Activated CD4-positive, alpha-beta T cell treated with anti-CD3 and anti-CD28 coated beads, Interleukin-10, Interleukin-2, amounts not matched to agents 100 ng/mL and 50 ng/mL, durations not matched to agents 16 hours and 8 hours (primary cell): Measurements from ENCODE around the gene COL15A1.

ENCODE experiments used
- DNase-seq: peaks from one replicate; pipeline ENCODE4 v3.0.0-alpha.2; 2020

Gene COL15A1

DNA sequence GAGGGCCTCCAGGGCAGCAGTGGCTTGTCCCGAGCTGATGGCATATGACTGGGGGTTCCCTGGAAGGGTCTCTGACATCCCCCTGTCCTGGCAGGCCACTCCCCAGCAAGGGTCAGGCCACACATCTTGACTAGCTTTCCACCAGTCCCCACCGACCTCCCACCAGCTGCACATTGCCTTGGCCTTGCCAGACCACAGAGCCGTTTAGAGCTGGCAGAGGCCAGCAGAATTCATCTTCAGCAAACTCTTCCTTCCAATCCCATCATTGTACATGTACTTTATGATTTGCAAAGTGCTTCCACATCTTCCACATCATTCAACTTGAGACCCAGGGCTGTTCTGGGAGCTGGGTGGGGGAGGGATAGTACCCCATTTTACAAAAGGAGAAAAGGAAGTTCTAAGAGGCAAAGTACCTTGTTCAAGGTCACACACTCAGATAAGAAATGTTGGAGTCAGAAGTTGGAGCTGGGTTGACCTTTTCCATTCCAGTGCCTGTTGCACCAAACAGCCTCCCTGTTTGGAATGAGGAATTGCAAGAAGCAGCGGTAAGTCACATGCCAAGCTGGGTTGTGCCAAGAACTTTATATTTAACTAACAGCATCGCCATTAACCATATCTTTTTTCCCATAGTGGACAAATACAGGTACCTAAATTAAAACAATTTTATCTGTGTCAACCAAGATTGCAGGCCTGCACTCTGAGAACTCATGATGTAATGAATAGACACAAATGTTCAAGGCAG lies 25.8 kb upstream of the COL15A1 start:
- DNase-seq = no peak

DNA sequence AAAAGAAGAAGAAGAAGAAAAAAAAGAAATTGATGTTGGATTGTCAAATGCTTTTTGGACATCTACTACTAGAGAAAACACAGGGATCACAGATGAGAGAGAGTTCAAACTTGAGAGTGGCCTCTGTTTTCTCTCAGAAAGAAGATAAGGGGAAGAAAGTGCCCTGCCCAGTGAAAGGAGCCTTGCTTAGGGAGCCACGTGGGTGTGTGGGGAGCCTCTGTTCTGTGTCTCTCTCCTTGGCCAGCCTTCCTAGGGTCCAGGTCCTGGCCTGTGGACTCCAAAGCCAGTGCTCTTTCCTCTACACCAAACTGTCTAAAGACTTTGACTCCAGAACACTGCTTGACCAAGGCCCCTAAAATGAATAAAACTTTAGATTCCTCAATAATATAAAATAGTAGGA lies 22.0 kb upstream of the COL15A1 start:
- DNase-seq = no peak

DNA sequence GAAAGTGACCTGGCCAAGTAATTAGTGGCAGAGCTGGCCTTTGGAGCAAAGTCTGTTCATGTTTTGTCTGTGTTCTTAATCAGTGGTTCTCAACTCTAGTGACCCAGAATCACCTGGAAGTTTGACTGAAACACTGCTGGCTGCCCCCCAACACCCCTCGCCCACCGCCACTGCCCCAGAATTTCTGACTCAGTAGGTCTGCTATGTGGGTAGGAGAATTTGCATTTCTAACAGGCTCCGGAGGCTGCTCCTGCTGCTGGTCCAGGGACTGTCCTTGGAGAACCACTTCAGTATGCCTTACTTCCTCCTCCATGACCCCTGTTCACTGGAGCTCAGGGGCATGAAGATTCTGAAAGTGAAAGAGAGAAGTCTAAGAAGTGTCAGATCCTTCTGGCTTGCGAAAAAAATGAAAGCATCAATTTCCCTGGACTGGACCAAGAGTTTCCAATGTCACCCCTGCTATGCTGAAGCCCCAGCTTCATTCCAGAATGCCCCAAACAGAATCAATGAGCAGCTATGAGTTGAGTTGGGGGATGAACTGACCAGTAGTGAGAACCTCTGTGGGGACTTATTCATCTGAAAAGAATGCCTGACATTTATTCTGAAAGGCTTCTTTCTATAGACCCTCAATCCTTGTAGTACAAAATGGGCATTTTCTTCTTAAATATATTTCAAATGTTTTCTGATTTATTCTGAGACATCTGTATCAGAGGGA lies 20.8 kb upstream of the COL15A1 start:
- no peak for DNase-seq

DNA sequence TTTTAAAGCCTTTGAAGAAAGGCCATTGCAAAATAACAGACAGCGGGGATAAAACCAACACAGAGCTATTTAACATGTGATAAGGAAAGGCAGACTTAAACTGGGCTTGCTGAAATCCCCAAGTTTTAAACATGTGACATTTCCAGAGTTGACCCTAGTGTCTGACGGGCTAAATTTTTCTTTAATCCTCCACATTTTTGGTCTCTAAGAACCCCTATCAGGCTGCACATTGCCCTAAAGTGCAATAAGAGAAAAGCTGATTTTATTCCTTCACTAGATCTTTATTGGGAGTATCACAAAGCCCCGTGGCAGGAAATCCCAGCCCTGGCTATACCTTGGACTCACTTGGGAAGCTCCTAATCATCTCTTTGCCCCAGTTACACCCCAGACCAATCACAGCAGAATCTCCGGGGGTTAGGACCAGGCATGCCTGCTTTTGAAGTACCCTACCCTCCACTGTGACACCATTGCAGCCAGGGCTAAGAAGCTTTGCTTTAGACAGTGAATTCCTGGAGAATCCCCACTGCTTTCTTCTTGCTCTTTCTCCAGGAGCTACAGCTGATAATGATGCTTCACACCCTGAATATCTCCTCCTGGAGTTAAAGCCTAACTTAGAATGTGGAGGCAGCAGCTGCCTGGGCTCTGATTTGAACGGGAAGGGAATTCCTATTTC lies 20.1 kb upstream of the COL15A1 start:
- DNase-seq = no peak

DNA sequence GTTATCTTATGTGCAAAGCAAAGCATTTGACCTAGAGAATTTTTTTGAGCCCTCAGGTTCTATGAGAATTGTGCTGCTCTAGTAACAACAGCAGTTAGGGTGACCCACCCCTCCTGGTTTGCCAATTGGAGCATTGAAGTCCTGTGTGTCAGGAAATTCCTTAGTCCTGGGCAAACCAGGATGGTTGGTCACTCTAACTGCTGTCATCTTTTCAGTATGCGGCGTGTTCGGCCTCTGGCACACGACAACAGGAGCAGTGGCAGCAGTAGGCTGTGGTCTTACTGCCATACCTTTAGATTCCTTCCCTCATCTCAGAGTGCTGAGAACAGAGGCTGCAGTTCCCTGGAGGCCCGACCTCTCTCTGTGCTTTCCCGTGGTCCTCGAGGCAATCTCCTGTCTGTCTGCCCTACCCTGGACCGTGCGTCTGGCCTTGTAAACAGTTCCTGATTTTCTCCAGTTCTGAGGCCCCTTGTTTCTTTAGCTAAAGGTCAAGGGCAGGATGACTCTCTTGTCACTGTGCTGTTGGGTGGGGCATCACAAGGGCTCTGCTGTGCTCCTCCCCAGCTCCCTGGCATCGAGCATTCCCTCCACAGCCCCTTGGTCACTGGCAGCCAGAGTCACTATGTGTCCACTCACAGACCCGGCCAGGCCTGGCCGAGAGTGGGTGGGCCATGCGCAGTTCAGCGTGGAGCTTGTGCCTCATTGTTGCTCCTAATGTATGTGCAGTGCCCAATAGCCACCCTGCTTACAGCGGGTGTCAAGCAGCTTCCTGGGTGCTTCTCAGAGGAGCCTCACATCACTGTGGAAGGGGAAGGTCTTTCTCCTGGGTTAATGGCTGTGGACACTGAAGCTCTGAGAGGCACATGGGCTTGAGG lies 18.5 kb upstream of the COL15A1 start:
- no peak for DNase-seq

DNA sequence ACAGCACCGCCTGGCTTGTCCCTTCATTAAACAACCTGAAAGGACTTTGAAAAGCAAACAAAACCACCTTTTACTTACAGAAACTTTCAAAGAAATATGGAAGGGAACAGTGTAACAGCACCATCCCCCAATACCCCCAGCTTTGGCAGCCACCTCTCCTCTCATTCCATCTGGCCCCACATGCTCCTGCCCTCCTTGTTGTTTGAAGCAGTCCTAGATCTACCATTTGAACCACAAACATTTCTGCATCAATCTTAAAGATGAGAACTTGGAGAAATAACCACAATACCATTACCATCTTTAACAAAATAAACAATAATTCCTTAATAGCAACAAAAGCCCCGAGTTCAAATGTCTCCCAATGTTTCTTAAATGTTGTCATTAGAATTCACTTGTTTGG lies 17.8 kb upstream of the COL15A1 start:
- DNase-seq = no peak

DNA sequence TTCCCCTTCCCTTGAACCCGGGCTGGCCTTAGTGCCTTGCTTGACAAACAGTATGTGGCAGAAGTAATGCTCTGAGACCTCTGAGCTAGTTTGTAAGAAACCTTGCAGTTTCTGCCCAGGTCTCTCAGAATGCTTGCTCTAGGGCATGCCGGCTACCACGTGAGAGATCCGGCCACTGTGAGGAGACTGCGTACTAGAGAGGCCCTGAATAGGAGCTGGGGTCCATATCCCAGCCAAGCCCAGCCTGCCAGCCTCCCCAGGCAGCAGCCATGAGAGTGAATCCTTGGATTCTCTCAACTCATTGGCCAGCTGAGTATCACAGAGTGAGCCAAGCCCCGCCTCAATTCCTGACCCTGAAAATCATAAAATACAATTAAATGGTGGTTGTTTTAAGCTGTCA lies 16.0 kb upstream of the COL15A1 start:
- no peak for DNase-seq

DNA sequence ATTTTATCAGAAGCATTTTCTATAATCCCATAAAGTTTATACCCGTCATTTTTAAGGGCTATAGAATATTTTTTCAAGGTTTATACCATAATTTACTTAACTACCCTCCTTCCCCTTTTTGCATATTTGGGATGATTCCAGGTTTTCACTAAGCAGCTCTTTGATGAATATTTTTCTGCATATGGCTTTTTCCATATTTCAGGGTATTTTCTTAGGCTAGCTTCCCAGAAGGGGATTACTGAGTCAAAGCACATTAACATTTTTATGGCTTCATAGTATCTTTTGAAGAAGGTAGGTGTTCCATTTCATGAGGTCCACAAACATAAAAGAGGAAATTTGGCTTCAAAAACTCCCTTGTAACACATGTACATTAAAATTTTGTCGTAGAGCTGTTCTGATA lies 14.6 kb upstream of the COL15A1 start:
- no peak for DNase-seq

DNA sequence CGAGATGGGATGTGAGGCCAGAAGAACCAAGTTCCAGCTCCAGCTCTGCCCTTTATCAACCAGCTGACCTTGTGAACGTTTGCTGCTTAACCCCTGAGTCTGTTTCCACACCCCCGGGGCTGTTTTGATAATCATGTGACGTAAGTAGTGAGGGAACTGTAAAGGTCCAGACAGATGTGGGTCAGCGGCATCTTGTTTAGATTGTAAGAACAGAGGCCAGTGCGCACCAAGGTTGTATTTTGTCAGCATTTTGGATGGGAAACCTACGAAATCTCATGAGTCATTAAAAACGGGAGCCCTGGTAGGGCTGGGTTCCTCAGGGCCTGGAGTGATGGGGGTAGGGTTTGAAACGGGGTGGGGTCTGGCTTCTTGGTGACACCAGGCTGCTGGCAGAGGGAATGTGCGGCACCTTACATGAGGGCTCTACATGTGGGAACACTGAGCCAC lies 13.8 kb upstream of the COL15A1 start:
- DNase-seq = no peak

DNA sequence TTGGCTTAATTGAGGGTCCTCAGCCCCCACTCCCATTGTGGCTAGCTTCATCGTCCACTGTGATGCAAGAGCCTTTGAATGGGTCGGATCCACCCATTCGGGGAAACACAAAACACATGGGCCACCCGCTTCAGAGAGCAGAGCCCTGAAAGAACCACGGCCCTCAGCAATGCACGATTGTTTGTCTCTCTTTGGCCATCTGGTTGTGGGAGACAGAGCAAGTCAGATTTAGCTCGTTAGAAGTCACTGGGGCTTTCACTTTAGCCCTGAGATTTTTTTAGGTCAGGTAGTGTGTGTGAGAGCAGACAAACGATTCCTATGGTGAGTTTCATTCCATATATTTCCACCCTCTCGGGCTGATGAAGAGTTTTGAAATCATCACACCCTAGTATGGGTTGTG lies 12.9 kb upstream of the COL15A1 start:
- DNase-seq = no peak

DNA sequence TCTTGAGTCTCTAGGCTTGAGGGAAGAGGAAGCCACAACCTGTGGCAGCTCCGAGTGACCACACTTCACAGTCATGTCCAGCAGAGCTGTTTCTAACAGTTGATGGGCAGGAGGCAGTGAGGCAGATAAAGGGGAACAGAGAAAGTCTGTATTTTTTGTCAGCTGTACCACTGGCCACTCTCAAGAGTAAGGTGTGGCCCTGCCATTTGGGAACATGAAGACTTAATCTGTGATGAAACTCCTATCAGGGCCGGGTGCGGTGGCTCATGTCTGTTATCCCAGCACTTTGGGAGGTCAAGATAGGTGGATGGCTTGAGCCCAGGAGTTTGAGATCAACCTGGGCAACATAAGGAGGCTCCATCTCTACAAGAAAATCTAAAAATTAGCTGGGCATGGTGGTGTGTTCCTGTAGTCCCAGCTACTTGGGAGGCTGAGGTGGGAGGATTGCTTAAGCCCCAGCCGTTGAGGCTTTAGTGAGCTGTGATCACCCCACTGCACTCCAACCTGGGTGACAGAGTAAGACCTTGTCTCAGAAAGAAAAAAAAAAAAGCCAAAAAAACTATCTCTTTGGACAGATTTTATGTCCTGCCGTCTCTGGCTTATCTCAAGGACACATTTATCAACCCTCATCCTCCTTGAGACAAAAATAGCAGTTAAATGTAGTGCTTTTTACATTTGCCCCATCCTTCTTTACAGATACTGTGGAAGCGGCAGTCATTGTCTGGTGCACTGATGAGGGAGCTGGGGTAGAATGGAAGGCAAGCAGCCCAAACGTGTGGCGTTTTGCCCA lies 11.9 kb upstream of the COL15A1 start:
- DNase-seq = no peak

DNA sequence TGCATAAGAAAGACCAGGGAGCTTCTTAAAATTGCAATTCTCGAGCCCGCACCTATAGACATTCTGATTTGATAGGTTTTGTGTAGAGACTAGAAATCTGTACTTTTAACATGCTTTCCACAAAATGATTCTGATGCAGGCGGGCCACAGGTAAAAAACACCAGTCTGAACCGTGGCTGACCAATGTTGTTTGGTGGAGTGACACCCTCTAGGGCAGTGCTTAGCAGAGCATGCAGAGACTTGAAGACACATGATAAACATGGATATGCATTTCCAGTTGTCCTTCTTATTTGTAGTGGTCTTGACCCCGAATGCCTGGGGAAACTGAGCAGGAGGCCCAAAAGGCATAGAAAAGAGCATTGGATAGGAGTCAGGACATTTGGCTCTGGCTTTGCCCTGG lies 10.5 kb upstream of the COL15A1 start:
- no peak for DNase-seq

DNA sequence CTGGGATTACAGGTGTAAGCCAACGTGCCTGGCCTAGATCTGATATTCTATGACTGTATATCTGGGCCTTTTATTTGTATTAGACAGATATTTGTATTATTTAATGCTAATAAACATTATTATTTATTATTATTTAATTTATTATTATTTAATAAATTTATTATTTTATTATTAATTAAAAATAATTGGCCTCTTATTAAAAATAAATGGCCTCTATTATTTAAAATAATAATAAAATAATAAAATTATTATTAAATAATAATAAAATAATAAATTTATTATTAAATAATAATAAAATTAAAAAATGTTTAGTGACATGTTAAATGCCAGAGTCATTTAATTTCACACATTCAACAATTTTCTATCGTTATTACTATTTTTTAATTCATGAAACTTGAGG lies 9.8 kb upstream of the COL15A1 start:
- no peak for DNase-seq

DNA sequence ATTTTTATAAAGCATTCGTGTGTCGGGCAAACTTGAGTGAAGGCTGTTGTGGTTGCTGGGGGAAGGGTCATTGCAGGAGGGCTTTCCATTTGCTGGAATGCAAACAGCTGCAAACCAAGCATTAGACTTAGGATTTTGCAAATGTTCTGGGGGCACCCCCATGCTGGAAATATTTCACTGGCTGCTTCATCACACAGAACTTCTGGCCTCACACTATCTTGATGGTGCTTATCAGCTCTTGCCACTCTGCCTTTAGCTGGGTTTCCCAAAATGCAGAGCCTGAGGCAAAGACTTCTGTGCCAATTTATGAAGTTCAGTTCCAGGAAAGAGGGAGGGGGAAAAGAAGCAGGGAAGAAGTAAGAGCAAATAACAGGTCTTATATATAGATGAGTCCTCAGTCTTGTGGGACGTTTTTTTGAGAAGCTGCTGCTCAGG lies 8.6 kb upstream of the COL15A1 start:
- DNase-seq = no peak

DNA sequence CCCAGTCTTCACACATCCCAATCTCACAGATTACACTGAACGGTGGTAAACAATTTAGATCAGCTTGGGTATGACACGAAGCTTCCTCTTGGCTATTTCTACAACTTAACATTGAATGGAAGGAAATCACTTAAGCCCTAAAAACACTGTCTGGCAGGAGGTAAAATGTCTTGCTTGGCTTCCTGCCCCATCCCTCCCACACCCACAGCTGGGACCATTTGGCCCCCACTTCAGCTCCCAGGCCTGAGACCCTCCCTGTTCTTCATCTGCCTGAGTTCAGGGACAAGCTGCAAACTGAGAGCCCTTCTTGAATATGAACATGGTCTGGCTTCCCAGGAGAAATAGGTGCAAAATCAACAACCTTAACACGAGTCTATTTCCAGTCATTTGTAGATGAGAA lies 3.4 kb upstream of the COL15A1 start:
- no peak for DNase-seq

DNA sequence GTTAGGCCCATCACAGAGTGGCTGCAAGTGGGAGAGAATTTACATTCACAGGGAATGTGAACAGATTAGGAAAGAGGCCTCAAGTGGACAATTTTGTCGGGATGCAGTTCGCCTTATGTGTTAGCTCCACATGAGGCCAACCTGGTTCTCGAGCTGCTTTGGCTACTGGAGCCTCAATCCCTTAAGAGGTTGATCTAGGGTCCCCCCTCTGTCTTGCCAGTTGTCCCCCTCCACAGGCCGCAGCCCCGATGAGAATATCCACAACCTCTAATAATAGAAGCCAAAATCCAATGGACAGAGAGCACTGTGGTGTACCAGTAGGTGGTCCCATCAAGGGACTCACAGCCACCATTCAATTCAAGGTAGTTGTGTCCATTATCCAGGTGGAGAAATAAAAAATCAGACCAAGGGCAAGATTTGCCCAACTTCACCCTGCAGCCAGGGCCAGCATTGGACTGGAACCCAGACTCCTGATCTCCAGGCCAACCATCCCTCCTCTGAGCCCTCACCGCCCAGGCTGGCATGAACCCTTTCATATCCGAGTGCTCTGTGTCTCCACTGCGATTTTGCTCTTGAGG lies 1.7 kb upstream of the COL15A1 start:
- no peak for DNase-seq

DNA sequence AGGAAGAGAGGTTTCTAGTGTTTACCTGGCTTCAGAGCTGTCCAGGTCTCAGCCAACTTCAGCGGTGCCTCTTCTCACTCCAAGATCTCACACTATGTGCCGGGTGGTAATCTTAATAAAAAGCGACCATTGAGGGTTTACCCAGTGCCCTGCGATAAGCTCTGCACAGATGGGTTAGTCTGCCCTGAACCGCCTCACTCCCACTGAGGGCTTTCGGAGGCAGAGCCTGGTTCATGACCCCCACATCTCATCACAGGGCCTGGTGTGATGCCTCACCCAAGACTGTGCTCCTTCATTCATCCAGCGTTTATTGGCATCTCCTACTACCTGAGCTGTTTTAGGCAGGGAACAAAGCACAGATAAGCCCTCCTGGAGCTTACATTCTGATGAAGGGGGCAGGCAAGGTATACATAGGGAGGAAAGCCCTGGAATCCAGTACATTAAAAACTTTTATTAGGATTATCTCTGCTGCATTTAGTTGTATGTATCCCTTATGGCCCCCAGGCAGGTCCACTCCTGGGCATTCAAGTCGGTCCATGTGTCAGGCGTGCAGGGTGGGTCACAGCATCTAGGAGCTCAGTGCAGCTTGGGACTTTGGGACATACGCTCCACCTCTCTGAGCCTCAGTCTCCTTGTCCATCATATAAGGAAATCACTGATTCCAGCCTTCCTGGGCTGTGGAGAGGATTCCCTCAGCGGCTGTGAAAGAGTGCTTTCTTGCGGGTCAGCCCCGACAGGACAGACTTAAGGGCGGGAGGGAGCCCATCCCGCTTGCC lies 613 bp upstream of the COL15A1 start:
- DNase-seq = no peak

DNA sequence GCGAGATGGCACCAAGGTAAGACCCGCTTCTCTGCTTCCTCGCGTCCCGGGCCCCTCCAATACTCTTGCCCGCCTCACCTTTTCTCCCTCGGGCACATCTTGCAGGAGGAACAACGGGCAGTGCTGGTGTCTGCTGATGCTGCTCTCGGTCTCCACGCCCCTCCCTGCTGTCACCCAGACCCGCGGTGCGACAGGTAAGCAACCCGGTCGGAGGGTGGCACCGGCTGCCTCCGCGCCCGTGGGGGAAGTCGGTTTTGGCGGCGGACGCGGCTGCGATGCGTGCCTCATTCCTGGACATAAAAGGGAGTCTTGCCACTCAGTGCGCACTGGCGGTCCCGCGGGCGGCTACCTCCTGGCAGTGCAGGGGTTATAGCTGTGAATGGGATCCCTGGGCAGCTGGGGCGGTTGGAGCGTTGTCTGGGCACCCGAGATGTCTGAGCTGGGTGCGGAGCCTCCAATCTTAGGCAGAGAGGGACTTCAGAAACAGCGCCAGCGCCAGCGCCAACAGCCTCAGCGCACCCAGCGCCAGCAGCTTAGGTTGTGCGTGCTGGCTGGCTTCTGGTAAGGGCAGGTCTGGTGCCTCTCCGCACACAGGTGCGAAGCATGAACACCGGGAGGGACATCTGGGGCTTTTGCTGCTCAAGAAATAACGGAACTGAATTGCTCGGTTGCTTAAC lies 488 bp downstream of the COL15A1 start:
- DNase-seq = no peak

DNA sequence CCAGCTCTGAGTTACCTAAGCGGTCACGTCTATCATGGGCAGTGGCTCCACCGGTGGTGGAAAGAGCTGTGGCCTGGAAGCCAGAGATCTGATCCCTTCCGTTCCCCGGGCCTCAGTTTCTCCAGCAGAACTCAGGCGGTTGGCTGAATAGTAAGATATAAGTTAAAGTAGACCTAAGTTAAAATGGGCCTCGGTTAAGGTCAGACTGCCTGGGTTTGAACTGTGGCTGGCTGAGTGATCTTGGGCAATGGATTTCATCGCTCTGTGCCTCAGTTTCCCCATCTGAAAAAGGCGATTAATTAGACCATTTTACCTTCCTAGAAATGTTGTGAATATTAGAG lies 997 bp downstream of the COL15A1 start:
- no peak for DNase-seq

DNA sequence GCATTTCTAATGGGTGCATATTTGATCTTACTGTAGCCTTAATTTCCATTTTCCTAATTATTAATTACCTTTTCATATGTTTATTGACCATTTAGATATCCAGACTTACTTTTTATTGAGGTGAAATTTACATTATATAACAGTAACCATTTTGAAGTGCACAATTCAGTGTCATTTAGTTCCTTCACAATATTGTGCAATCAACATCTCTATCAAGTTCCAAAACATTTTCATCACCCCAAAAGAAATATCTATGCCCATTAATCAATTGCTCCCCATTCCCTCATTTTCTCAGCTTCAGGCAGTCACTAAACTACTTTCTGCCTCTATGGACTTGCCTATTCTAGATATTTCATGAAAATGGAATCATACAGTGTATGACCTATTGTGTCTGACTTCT lies 5.9 kb downstream of the COL15A1 start:
- no peak for DNase-seq

DNA sequence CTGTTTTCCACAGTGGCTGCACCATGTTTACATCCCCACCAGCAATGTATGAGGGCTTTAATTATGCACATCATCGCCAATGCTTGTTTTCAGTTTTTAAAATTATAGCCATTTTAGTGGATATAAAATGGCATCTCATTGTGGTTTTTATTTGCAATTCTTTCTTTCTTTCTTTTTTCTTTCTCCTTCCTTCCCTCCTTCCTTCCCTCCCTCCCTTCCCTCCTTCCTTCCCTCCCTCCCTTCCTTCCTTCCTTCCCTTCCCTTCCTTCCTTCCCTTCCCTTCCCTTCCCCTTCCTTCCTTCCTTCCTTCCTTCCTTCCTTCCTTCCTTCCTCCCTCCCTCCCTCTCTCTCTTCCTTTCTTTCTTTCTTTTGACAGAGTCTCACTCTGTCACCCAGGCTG lies 6.6 kb downstream of the COL15A1 start:
- no peak for DNase-seq
